ENCODE results near the gene TAB2. TPM values are rescaled to one million over a fixed set of nuclear protein-coding genes. Genes with fewer than 3 reads are reported as not detected.

Gene TAB2
- total RNA-seq, 1 experiment from 2014 or later = 38.1 TPM

- CTCF ChIA-PET = no interaction called here
- Mint-ChIP-seq H3K36me3 (ENCODE audit: insufficient read depth, unreplicated experiment) (no peaks in the 10 kb centered on the region), H3K9me3 (ENCODE audit: low read depth, unreplicated experiment) (no peaks in the 10 kb centered on the region), H3K27ac (ENCODE audit: unreplicated experiment) (no peak overlapping the region), H3K4me1 (ENCODE audit: low read depth, unreplicated experiment) (no peaks in the 10 kb centered on the region), H3K27me3 (ENCODE audit: unreplicated experiment) (no peaks in the 10 kb centered on the region), H3K4me3 (ENCODE audit: low read depth, unreplicated experiment) (no peak overlapping the region)
- TF ChIP-seq, protein P1, sequence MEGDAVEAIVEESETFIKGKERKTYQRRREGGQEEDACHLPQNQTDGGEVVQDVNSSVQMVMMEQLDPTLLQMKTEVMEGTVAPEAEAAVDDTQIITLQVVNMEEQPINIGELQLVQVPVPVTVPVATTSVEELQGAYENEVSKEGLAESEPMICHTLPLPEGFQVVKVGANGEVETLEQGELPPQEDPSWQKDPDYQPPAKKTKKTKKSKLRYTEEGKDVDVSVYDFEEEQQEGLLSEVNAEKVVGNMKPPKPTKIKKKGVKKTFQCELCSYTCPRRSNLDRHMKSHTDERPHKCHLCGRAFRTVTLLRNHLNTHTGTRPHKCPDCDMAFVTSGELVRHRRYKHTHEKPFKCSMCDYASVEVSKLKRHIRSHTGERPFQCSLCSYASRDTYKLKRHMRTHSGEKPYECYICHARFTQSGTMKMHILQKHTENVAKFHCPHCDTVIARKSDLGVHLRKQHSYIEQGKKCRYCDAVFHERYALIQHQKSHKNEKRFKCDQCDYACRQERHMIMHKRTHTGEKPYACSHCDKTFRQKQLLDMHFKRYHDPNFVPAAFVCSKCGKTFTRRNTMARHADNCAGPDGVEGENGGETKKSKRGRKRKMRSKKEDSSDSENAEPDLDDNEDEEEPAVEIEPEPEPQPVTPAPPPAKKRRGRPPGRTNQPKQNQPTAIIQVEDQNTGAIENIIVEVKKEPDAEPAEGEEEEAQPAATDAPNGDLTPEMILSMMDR (IDR thresholded peaks at IDR 0.05; ENCODE audit: unreplicated experiment) = no peak
- intact Hi-C loops (cut with micrococcal nuclease; ENCODE audit: unreplicated experiment) = no loop called here
- no peak for DNase-seq
- BruUV-seq (replicated peaks) = no TSS peak
These were observed 14.8 kb upstream of the TAB2 start for GRCh38 chr6:149302723-149303122.

DNA sequence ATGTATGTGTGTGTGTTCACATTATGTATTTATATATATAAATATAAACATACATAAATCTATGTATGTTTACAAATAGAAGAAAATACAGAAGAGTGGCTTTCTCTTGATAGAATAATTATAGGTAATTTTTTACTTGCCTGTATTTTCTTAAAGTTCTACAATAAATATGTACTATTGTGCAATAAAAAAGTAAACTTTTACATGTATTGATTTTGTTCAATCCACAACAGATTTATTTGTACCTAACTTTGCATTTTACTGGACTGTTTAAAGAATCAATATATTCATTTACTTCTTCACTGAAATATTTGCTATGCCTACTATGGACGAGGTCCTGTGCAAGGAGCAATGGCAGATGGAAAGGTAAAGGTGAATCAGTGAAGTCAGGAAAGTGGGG, 14.0 kb upstream of the TAB2 start:
- Mint-ChIP-seq H3K4me1 (ENCODE audit: low read depth, unreplicated experiment) (no peaks in the 10 kb centered on the region), H3K9me3 (ENCODE audit: low read depth, unreplicated experiment) (no peaks in the 10 kb centered on the region), H3K27ac (ENCODE audit: unreplicated experiment) (no peak overlapping the region), H3K4me3 (ENCODE audit: low read depth, unreplicated experiment) (no peak overlapping the region), H3K27me3 (ENCODE audit: unreplicated experiment) (no peaks in the 10 kb centered on the region), H3K36me3 (ENCODE audit: insufficient read depth, unreplicated experiment) (no peaks in the 10 kb centered on the region)
- intact Hi-C loops (cut with micrococcal nuclease; ENCODE audit: unreplicated experiment) = no loop called here
- CTCF ChIA-PET = no interaction called here
- DNase-seq = no peak
- TF ChIP-seq, protein P1 (IDR thresholded peaks at IDR 0.05; ENCODE audit: unreplicated experiment) = no peak
- BruUV-seq (replicated peaks) = no TSS peak

GRCh38 chr6:149305372-149305771, 12.1 kb upstream of the TAB2 start:
- CTCF ChIA-PET = no interaction called here
- Mint-ChIP-seq H3K36me3 (ENCODE audit: insufficient read depth, unreplicated experiment) (no peaks in the 10 kb centered on the region), H3K27me3 (ENCODE audit: unreplicated experiment) (no peaks in the 10 kb centered on the region), H3K4me3 (ENCODE audit: low read depth, unreplicated experiment) (no peak overlapping the region), H3K4me1 (ENCODE audit: low read depth, unreplicated experiment) (no peaks in the 10 kb centered on the region), H3K27ac (ENCODE audit: unreplicated experiment) (no peak overlapping the region), H3K9me3 (ENCODE audit: low read depth, unreplicated experiment) (no peaks in the 10 kb centered on the region)
- BruUV-seq (replicated peaks) = no TSS peak
- DNase-seq = no peak
- intact Hi-C loops (cut with micrococcal nuclease; ENCODE audit: unreplicated experiment) = no loop called here
- TF ChIP-seq, protein P1 (IDR thresholded peaks at IDR 0.05; ENCODE audit: unreplicated experiment) = no peak

GRCh38 chr6:149306967-149307366, 10.5 kb upstream of the TAB2 start:
- CTCF ChIA-PET = no interaction called here
- no peak overlapping the region for H3K4me3 Mint-ChIP-seq (ENCODE audit: low read depth, unreplicated experiment)
- no peaks in the 10 kb centered on the region for H3K4me1 Mint-ChIP-seq (ENCODE audit: low read depth, unreplicated experiment)
- H3K36me3 Mint-ChIP-seq (ENCODE audit: insufficient read depth, unreplicated experiment) = no peaks in the 10 kb centered on the region
- H3K27me3 Mint-ChIP-seq (ENCODE audit: unreplicated experiment) = no peaks in the 10 kb centered on the region
- no TSS peak for BruUV-seq (replicated peaks)
- TF ChIP-seq, protein P1 (IDR thresholded peaks at IDR 0.05; ENCODE audit: unreplicated experiment) = no peak
- H3K9me3 Mint-ChIP-seq (ENCODE audit: low read depth, unreplicated experiment) = no peaks in the 10 kb centered on the region
- no peak overlapping the region for H3K27ac Mint-ChIP-seq (ENCODE audit: unreplicated experiment)
- no peak for DNase-seq
- intact Hi-C loops (cut with micrococcal nuclease; ENCODE audit: unreplicated experiment) = no loop called here

- Mint-ChIP-seq H3K27ac (ENCODE audit: unreplicated experiment) (no peak overlapping the region), H3K4me3 (ENCODE audit: low read depth, unreplicated experiment) (no peak overlapping the region), H3K4me1 (ENCODE audit: low read depth, unreplicated experiment) (no peaks in the 10 kb centered on the region), H3K36me3 (ENCODE audit: insufficient read depth, unreplicated experiment) (peaks cover 3% of the 10 kb centered on the region), H3K27me3 (ENCODE audit: unreplicated experiment) (no peaks in the 10 kb centered on the region), H3K9me3 (ENCODE audit: low read depth, unreplicated experiment) (peaks cover 3% of the 10 kb centered on the region)
- CTCF ChIA-PET = no interaction called here
- TF ChIP-seq, protein P1 (IDR thresholded peaks at IDR 0.05; ENCODE audit: unreplicated experiment) = no peak
- BruUV-seq (replicated peaks) = no TSS peak
- intact Hi-C loops (cut with micrococcal nuclease; ENCODE audit: unreplicated experiment) = no loop called here
- DNase-seq = no peak
These were observed 6.2 kb upstream of the TAB2 start for GRCh38 chr6:149311293-149311692.

Measured in Calu3 (cell line).